Spleen (tissue), 11 donors: Measurements from ENCODE around the gene FBLN1. TPM values are rescaled to one million over a fixed set of nuclear protein-coding genes. Genes with fewer than 3 reads are reported as not detected.

Experiments used
- DNase-seq: peaks from one replicate; pipeline ENCODE4 v3.0.0-alpha.2; 2020
- H3K27ac ChIP-seq, 8 donors: fragments of 200-600 bp; sonication (generic) in 7 of 8; 1 replicate in 4 of 8; 2 replicates in 4 of 8; pipeline versions ENCODE4 v1.5.0 to v1.8.0; 2016 to 2021; ENCODE audit warnings: inconsistent platforms in 4 of 8, mild to moderate bottlenecking in 4 of 8, moderate library complexity in 1 of 8
- H3K27me3 ChIP-seq, 7 donors: fragments of 200-600 bp; sonication (generic) in 6 of 7; replicated peaks in 1 of 7; 1 replicate in 4 of 7; 2 replicates in 3 of 7; pipeline versions ENCODE4 v1.5.0 to v1.8.0; 2016 to 2021; ENCODE audit warnings: inconsistent platforms in 3 of 7, mild to moderate bottlenecking in 1 of 7
- H3K36me3 ChIP-seq, 6 donors: fragments of 200-600 bp; sonication (generic) in 5 of 6; 1 replicate in 4 of 6; 2 replicates in 2 of 6; pipeline versions ENCODE4 v1.5.0 to v1.8.0; 2016 to 2021; ENCODE audit warnings: inconsistent platforms in 2 of 6
- H3K4me1 ChIP-seq, 6 donors: fragments of 200-600 bp; sonication (generic) in 5 of 6; 1 replicate in 3 of 6; 2 replicates in 3 of 6; pipeline versions ENCODE4 v1.5.0 to v1.8.0; 2016 to 2021; ENCODE audit warnings: inconsistent platforms in 3 of 6
- H3K4me3 ChIP-seq, 8 donors: fragments of 200-600 bp; sonication (generic) in 7 of 8; 1 replicate in 4 of 8; 2 replicates in 4 of 8; pipeline versions ENCODE4 v1.5.0 to v1.8.0; 2016 to 2021; ENCODE audit warnings: inconsistent platforms in 4 of 8, mild to moderate bottlenecking in 4 of 8, moderate library complexity in 2 of 8
- H3K9me3 ChIP-seq, 8 donors: fragments of 200-600 bp; sonication (generic) in 7 of 8; 1 replicate in 4 of 8; 2 replicates in 4 of 8; pipeline versions ENCODE4 v1.5.0 to v1.8.0; 2016 to 2021; ENCODE audit warnings: inconsistent platforms in 4 of 8
- POLR2A ChIP-seq, 3 donors: fragments of 450-650 bp; IDR thresholded peaks; one replicate each; pipeline ENCODE4 v1.5.1; 2017; ENCODE audit warnings: antibody characterized with exemption in 3 of 3, mild to moderate bottlenecking in 1 of 3
- POLR2AphosphoS5 ChIP-seq, 3 donors: sonication (generic); formaldehyde crosslinking; IDR thresholded peaks; one replicate each; pipeline ENCODE4 v1.5.1; 2017; ENCODE audit warnings: antibody characterized with exemption in 3 of 3
- WGBS, 5 donors: extraction: QIAGEN DNeasy Blood & Tissue Kit in 3 of 5; methylation state at CpG; one replicate each; pipeline versions ENCODE4 v1.1.5 to v1.1.7; 2013 to 2018; 5-methylcytosine and 5-hydroxymethylcytosine counted together
- intact Hi-C: fragments of 100-400 bp; cut with DNase I; formaldehyde crosslinking; loops from one replicate; pipeline ENCODE4 v1.15.0; 2023; ENCODE audit warnings: low total_unique reads
- polyA plus RNA-seq, 3 donors: library from polyadenylated mRNA; stranded (reverse); fragments of 200-250 nt; gene quantifications; one replicate each; pipeline ENCODE4 v1.2.1, GENCODE V29; 2013
- total RNA-seq, 7 donors: library from RNA; depleted of rRNA in 3 of 7; stranded (reverse); fragments of >200 nt in 3 of 7; fragmentation: NEBNext Ultra II Directional in 4 of 7; extraction: Animal tissue kit (Norgen Biotek cat#: 25700) in 4 of 7; gene quantifications; one replicate each; pipeline versions ENCODE4 v1.1.0 to v1.2.1, GENCODE V29; 2016 to 2021
- TF ChIP-seq, protein P1 (sequence below), 11 experiments: fragments of 200-600 bp in 7 of 11; fragments of 450-650 bp in 4 of 11; sonication (generic) in 4 of 11; IDR thresholded peaks in 8 of 11; conservative IDR thresholded peaks in 3 of 11; 1 replicate in 7 of 11; 2 replicates in 4 of 11; pipeline versions ENCODE4 v1.4.0 to v1.8.0; 2016 to 2021; ENCODE audit warnings: antibody characterized with exemption in 11 of 11, inconsistent platforms in 4 of 11, mild to moderate bottlenecking in 1 of 11
- donor health status: healthy with polysubstance abuse.
- donor health status: DM: no; HTN: no; CAD: no; lungs with moderate emphysema.
- donor health status: DM: no; HTN: no; CAD: no.
- donor health status: Bipolar disorder and iron deficiency.
- donor health status: healthy.
- donor health status: DM: no; HTN: no; CAD: no.
- donor health status: DM: yes; HTN: yes; CAD: no.

The FBLN1 gene
- total and polyA plus RNA-seq, 10 donors: 1.9 to 20.3 (median 11.0) TPM

GRCh38 chr22:45579806-45580725 lies 77.4 kb downstream of the FBLN1 start:
- 84 to 94% (median 91%) methylated on average over 24 to 29 of the region's 29 CpGs for WGBS, 5 donors
- TF ChIP-seq, protein P1, sequence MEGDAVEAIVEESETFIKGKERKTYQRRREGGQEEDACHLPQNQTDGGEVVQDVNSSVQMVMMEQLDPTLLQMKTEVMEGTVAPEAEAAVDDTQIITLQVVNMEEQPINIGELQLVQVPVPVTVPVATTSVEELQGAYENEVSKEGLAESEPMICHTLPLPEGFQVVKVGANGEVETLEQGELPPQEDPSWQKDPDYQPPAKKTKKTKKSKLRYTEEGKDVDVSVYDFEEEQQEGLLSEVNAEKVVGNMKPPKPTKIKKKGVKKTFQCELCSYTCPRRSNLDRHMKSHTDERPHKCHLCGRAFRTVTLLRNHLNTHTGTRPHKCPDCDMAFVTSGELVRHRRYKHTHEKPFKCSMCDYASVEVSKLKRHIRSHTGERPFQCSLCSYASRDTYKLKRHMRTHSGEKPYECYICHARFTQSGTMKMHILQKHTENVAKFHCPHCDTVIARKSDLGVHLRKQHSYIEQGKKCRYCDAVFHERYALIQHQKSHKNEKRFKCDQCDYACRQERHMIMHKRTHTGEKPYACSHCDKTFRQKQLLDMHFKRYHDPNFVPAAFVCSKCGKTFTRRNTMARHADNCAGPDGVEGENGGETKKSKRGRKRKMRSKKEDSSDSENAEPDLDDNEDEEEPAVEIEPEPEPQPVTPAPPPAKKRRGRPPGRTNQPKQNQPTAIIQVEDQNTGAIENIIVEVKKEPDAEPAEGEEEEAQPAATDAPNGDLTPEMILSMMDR (IDR thresholded peaks at IDR 0.05 in 8 of 11, conservative IDR thresholded peaks at IDR 0.05 in 3 of 11): no peak
- TF ChIP-seq POLR2AphosphoS5 (IDR thresholded peaks at IDR 0.05): no peak
- no peak for TF ChIP-seq POLR2A (IDR thresholded peaks at IDR 0.05)
- peak; percentile 57 for DNase-seq
- intact Hi-C loops: no loop called here
- Histone ChIP-seq H3K9me3 (peaks cover 0 to 3% (median 0%) of the 10 kb centered on the region in 8 donors), H3K4me1 (peaks cover 4 to 23% (median 7%) of the 10 kb centered on the region in 6 donors), H3K4me3 (no peak overlapping the region), H3K27me3 (peaks cover 0 to 42% (median 6%) of the 10 kb centered on the region in 7 donors), H3K27ac (no peak overlapping the region), H3K36me3 (no peaks in the 10 kb centered on the region)

DNA sequence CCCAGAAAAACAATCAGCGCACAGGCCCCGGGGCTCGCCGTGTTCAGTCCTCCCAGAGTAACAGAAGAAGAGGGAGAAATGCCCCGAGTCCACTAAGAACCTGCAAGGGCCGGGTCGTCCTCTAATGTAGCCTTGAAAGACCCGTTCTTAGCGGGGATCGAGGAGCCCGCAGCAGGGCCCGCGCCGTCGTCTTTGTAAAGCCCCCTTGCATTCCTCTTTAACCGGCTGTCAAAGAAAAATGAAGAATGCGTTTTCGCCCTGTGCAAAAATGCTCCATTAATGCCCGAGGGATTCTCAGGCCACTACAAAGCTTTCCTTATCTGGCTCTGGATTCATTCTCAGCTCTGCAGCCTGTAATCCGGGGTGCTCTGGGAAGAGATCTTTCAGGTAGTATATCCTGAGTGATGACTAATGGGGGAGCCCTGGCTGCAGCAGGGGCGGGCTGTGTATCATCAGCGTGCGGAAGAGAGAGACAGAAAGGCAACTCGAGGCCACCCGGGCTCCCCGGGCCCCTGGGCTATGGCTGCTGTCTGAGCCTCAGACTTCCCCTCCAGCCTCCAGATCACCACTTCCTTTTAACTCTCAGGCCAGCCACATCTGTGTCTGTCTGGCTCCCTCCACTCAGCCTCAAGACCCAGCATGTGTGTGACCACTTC lies 78.2 kb downstream of the FBLN1 start:
- H3K9me3 ChIP-seq: peaks cover 0 to 3% (median 0%) of the 10 kb centered on the region in 8 donors
- H3K36me3 ChIP-seq: no peaks in the 10 kb centered on the region
- WGBS, 5 donors: 74 to 83% (median 81%) methylated on average over 26 of the region's 26 CpGs
- H3K27ac ChIP-seq: no peak overlapping the region
- TF ChIP-seq POLR2A (IDR thresholded peaks at IDR 0.05) (no peak), POLR2AphosphoS5 (IDR thresholded peaks at IDR 0.05) (no peak)
- TF ChIP-seq, protein P1 (IDR thresholded peaks at IDR 0.05 in 8 of 11, conservative IDR thresholded peaks at IDR 0.05 in 3 of 11): no peak
- no peak overlapping the region for H3K4me3 ChIP-seq
- peak; percentile 62 for DNase-seq
- peaks cover 0 to 36% (median 6%) of the 10 kb centered on the region in 7 donors for H3K27me3 ChIP-seq
- intact Hi-C loops: no loop called here
- peaks cover 4 to 23% (median 7%) of the 10 kb centered on the region in 6 donors for H3K4me1 ChIP-seq

GRCh38 chr22:45581549-45582080 lies 78.9 kb downstream of the FBLN1 start:
- H3K27me3 ChIP-seq: peaks cover 0 to 28% (median 6%) of the 10 kb centered on the region in 7 donors
- TF ChIP-seq POLR2A (IDR thresholded peaks at IDR 0.05) (no peak), POLR2AphosphoS5 (IDR thresholded peaks at IDR 0.05) (no peak)
- TF ChIP-seq, protein P1 (IDR thresholded peaks at IDR 0.05 in 8 of 11, conservative IDR thresholded peaks at IDR 0.05 in 3 of 11): no peak
- H3K4me3 ChIP-seq: no peak overlapping the region
- peaks cover 4 to 23% (median 7%) of the 10 kb centered on the region in 6 donors for H3K4me1 ChIP-seq
- H3K36me3 ChIP-seq: no peaks in the 10 kb centered on the region
- DNase-seq: peak; percentile 70
- H3K27ac ChIP-seq: no peak overlapping the region
- WGBS, 5 donors: 80 to 93% (median 85%) methylated on average over 10 to 16 of the region's 16 CpGs
- intact Hi-C loops: no loop called here
- H3K9me3 ChIP-seq: peaks cover 0 to 3% (median 0%) of the 10 kb centered on the region in 8 donors
